ENCODE results near the gene IGSF6. TPM values are rescaled to one million over a fixed set of nuclear protein-coding genes. Genes with fewer than 3 reads are reported as not detected.

The IGSF6 gene
- total RNA-seq, 1 experiment from 2014 or later = 0.36 TPM

DNA sequence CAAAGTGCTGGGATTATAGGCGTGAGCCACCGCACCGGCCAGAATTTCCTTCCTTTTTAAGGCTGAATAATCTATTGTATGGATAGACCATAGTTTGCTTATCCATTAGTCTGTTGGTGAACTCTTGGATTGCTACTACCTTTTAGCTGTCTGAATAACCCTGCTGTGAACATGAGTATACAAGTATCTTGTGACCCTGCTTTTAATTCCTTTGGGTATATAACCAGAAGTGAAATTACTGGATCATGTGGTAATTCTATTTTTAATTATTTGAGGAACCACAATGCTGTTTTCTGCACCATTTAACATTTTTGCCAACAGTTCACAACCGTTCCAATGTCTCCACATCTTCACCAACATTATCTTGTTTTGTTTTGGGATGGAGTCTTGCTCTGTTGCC lies 6.7 kb upstream of the IGSF6 start:
- BruUV-seq (replicated peaks) = no TSS peak
- H4K20me1 ChIP-seq (ENCODE audit: low read length) = no peaks in the 10 kb centered on the region
- H3K9me2 ChIP-seq (replicated peaks; ENCODE audit: low read length) = no peaks in the 10 kb centered on the region
- H3K4me2 ChIP-seq (ENCODE audit: low read length) = no peak overlapping the region
- no peak overlapping the region for H3K27ac ChIP-seq (ENCODE audit: low read length)
- no peaks in the 10 kb centered on the region for H3F3A ChIP-seq (ENCODE audit: low read length, unreplicated experiment)
- H3K4me3 ChIP-seq (ENCODE audit: low read length) = no peak overlapping the region
- no peak for ATAC-seq
- intact Hi-C loops (cut with micrococcal nuclease) = loop anchor here (5.0 kb wide), 1 partner anchor 143 kb away; no protein-coding TSS in a partner anchor
- no peak overlapping the region for H2AFZ ChIP-seq (ENCODE audit: low read length)
- H3K27me3 ChIP-seq (ENCODE audit: low read length) = no peaks in the 10 kb centered on the region
- ChIA-PET POLR2A (ENCODE audit: unreplicated experiment) (no interaction called here), CTCF (no interaction called here)
- H3K36me3 ChIP-seq (ENCODE audit: low read depth, low read length) = no peaks in the 10 kb centered on the region; the same call in 1 of the 2 replicates
- H3K4me1 ChIP-seq (ENCODE audit: insufficient read depth, low read length) = no peaks in the 10 kb centered on the region
- no peak overlapping the region for H3K9ac ChIP-seq (ENCODE audit: low read length)
- H3K79me2 ChIP-seq (ENCODE audit: low read length) = no peaks in the 10 kb centered on the region
- no peak for DNase-seq
- TF ChIP-seq EZH2phosphoT487 (IDR thresholded peaks at IDR 0.05; ENCODE audit: borderline replicate concordance, low read length) = no peak
- no peak for TF ChIP-seq EZH2 (IDR thresholded peaks at IDR 0.05; ENCODE audit: low read length, unreplicated experiment)
- TF ChIP-seq, protein P1, sequence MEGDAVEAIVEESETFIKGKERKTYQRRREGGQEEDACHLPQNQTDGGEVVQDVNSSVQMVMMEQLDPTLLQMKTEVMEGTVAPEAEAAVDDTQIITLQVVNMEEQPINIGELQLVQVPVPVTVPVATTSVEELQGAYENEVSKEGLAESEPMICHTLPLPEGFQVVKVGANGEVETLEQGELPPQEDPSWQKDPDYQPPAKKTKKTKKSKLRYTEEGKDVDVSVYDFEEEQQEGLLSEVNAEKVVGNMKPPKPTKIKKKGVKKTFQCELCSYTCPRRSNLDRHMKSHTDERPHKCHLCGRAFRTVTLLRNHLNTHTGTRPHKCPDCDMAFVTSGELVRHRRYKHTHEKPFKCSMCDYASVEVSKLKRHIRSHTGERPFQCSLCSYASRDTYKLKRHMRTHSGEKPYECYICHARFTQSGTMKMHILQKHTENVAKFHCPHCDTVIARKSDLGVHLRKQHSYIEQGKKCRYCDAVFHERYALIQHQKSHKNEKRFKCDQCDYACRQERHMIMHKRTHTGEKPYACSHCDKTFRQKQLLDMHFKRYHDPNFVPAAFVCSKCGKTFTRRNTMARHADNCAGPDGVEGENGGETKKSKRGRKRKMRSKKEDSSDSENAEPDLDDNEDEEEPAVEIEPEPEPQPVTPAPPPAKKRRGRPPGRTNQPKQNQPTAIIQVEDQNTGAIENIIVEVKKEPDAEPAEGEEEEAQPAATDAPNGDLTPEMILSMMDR (conservative IDR thresholded peaks at IDR 0.05; ENCODE audit: low read depth, low read length) = no peak
- no peaks in the 10 kb centered on the region for H3K9me3 ChIP-seq (ENCODE audit: low read length)

DNA sequence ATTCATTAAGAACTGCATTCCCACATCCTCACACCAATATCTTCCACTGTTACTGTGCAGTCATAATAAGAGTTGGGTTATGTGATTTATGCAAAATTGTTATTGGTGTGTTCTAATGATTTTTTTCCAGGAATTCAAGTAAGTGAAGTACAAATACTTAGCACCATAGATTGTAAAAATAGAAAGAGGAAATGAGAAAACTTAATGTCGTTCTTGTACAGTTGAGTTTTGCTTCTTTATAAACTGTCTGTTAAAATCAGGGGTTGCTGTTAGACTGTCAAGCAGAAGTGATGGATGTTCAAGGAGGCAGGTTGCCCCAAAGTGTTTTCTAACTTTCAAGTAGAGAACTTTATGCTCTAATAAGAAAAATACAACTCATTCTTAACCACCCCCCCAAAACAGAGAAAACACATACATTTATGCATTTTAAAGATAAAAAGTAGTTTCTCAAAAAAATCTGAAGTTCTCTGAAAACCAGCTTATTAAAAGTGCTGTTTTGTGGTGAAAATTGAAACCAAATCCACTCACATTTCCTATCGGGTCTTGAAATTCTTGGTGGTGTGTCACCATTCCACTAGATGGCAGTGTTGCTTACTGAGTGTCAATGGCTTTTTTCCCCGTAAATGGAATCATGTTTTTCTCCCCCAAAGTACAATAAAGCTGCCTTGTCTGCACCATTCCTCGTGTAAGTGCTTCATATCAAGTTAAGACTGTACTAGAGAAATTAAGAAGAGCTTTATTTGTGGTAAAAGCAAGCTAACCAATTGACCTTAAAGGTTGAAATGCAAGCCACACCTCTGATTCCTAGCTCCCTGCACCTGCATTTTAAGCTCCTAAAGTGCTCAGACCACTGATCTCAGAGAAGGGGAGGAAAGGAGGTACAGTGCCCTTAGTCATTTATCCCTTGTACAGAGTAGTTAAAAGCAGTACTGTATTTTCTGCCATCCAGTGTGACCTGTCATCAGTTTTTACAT lies 4.7 kb upstream of the IGSF6 start:
- Histone ChIP-seq H3K27ac (ENCODE audit: low read length) (no peak overlapping the region), H3K79me2 (ENCODE audit: low read length) (no peaks in the 10 kb centered on the region), H3K4me2 (ENCODE audit: low read length) (no peak overlapping the region), H4K20me1 (ENCODE audit: low read length) (no peaks in the 10 kb centered on the region), H3K9me2 (replicated peaks; ENCODE audit: low read length) (no peaks in the 10 kb centered on the region), H3K9ac (ENCODE audit: low read length) (no peak overlapping the region), H3F3A (ENCODE audit: low read length, unreplicated experiment) (no peaks in the 10 kb centered on the region), H3K36me3 (ENCODE audit: low read depth, low read length) (no peaks in the 10 kb centered on the region; the same call in 1 of the 2 replicates), H2AFZ (ENCODE audit: low read length) (no peak overlapping the region), H3K9me3 (ENCODE audit: low read length) (no peaks in the 10 kb centered on the region), H3K27me3 (ENCODE audit: low read length) (no peaks in the 10 kb centered on the region), H3K4me1 (ENCODE audit: insufficient read depth, low read length) (no peaks in the 10 kb centered on the region), H3K4me3 (ENCODE audit: low read length) (no peak overlapping the region)
- TF ChIP-seq, protein P1 (conservative IDR thresholded peaks at IDR 0.05; ENCODE audit: low read depth, low read length) = peak; percentile 85
- TF ChIP-seq EZH2 (IDR thresholded peaks at IDR 0.05; ENCODE audit: low read length, unreplicated experiment) = no peak
- DNase-seq (peak; percentile 58), ATAC-seq (peak; percentile 31; the same call in 1 of the 2 replicates)
- intact Hi-C loops (cut with micrococcal nuclease) = loop anchor here (1.0 to 5.0 kb wide), 2 partner anchors 51 to 145 kb away; no protein-coding TSS in a partner anchor
- no TSS peak for BruUV-seq (replicated peaks)
- ChIA-PET POLR2A (ENCODE audit: unreplicated experiment) (no interaction called here), CTCF (interaction anchor here (0.5 to 0.9 kb wide), 4 partner anchors 11 to 423 kb away, joined by 3 to 5 read pairs (median 3); no protein-coding TSS in a partner anchor)

DNA sequence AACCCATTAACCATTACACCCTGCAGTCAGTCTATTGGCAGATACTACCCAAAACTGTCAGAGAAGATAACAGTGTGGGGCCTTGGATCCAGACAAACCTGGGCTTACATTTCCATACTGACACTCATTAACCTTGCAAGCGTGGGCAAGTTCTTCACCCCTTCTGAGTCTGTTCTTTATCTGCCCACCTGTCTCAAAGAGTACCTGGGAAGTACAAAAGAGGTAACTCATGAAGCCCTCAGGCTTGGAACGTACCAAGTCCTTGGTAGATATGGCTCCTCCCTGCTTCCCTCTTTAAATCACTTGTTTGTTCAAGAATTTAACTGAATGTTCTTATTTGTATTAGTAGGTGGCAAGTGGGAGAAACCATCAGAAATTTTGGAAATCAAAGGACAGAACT lies 2.5 kb upstream of the IGSF6 start:
- CTCF ChIA-PET = no interaction called here
- no peak for DNase-seq

More for the DNA sequence above, 2.5 kb upstream of the IGSF6 start:
- TF ChIP-seq, protein P1 (conservative IDR thresholded peaks at IDR 0.05; ENCODE audit: low read depth, low read length) = no peak
- TF ChIP-seq EZH2 (IDR thresholded peaks at IDR 0.05; ENCODE audit: low read length, unreplicated experiment) (no peak), EZH2phosphoT487 (IDR thresholded peaks at IDR 0.05; ENCODE audit: borderline replicate concordance, low read length) (no peak)
- Histone ChIP-seq H3K9me3 (ENCODE audit: low read length) (no peaks in the 10 kb centered on the region), H3K4me2 (ENCODE audit: low read length) (no peak overlapping the region), H3K4me3 (ENCODE audit: low read length) (no peak overlapping the region), H3K27ac (ENCODE audit: low read length) (no peak overlapping the region), H3K27me3 (ENCODE audit: low read length) (no peaks in the 10 kb centered on the region), H3F3A (ENCODE audit: low read length, unreplicated experiment) (no peaks in the 10 kb centered on the region), H3K9ac (ENCODE audit: low read length) (no peak overlapping the region), H3K36me3 (ENCODE audit: low read depth, low read length) (no peaks in the 10 kb centered on the region; the same call in 1 of the 2 replicates), H3K9me2 (replicated peaks; ENCODE audit: low read length) (no peaks in the 10 kb centered on the region), H4K20me1 (ENCODE audit: low read length) (no peaks in the 10 kb centered on the region), H3K79me2 (ENCODE audit: low read length) (no peaks in the 10 kb centered on the region), H3K4me1 (ENCODE audit: insufficient read depth, low read length) (no peaks in the 10 kb centered on the region), H2AFZ (ENCODE audit: low read length) (no peak overlapping the region)
- no TSS peak for BruUV-seq (replicated peaks)
- no peak for ATAC-seq
- intact Hi-C loops (cut with micrococcal nuclease) = loop anchor here (5.0 kb wide), 1 partner anchor 147 kb away; no protein-coding TSS in a partner anchor
- POLR2A ChIA-PET (ENCODE audit: unreplicated experiment) = no interaction called here
